HUES6 (cell line): ENCODE results near the gene TCF21.

Experiments
- H3K27ac ChIP-seq: 2 replicates; pipeline ENCODE4 v1.7.0; 2013; ENCODE audit warnings: low read depth, mild to moderate bottlenecking, low read length, inconsistent platforms
- H3K27me3 ChIP-seq: 2 replicates; pipeline ENCODE4 v1.6.1; 2013; ENCODE audit warnings: low read length; ENCODE audit not compliant: control insufficient read depth, insufficient read depth
- H3K36me3 ChIP-seq: 2 replicates; pipeline ENCODE4 v1.6.1; 2013; ENCODE audit warnings: low read length; ENCODE audit not compliant: control insufficient read depth, insufficient read depth
- H3K4me1 ChIP-seq: 2 replicates; pipeline ENCODE4 v1.6.1; 2013; ENCODE audit warnings: low read length; ENCODE audit not compliant: control insufficient read depth, insufficient read depth
- H3K4me3 ChIP-seq: 2 replicates; pipeline ENCODE4 v1.5.1; 2013; ENCODE audit warnings: low read depth, low read length
- H3K9ac ChIP-seq: one replicate; pipeline ENCODE4 v1.6.1; 2013; ENCODE audit warnings: mild to moderate bottlenecking, low read length
- H3K9me3 ChIP-seq: 2 replicates; pipeline ENCODE4 v1.6.1; 2013; ENCODE audit warnings: low read depth, low read length; ENCODE audit not compliant: control insufficient read depth, insufficient read depth

Gene TCF21

DNA sequence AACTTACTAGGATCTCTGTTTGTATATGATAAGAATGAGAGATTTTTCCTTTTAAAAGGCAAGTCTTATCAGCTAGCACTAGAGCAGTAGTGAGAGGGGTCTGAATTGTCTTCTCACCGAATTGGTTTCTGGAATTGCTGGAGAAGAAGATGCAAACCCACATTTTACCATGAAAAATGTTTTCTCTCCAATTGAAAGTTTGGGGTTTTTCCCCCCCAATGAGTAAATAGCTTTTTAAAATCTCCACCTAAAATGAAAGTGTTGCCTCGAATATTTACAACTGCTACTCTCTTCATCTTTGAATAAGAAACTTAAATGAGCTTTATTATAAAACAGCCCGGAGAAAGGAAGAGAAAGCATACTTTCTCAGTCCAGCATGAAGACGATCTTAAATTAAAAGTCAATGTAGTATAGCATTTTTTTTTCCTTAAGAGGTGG lies 1.8 kb downstream of the TCF21 start:
- peaks cover 30% of the 10 kb centered on the region for H3K4me1 ChIP-seq
- H3K27ac ChIP-seq, result no peak overlapping the region
- peak overlapping the region; percentile 59 for H3K4me3 ChIP-seq
- no peaks in the 10 kb centered on the region for H3K36me3 ChIP-seq
- H3K9ac ChIP-seq, result no peak overlapping the region
- peaks cover 99% of the 10 kb centered on the region for H3K27me3 ChIP-seq
- no peaks in the 10 kb centered on the region for H3K9me3 ChIP-seq

- Histone ChIP-seq H3K4me3 (peak overlapping the region; percentile 59), H3K27ac (no peak overlapping the region), H3K36me3 (no peaks in the 10 kb centered on the region), H3K4me1 (peaks cover 35% of the 10 kb centered on the region), H3K27me3 (peaks cover 100% of the 10 kb centered on the region), H3K9me3 (no peaks in the 10 kb centered on the region), H3K9ac (peak overlapping the region; percentile 42)
Observed at GRCh38 chr6:133891149-133891926, 2.4 kb downstream of the TCF21 start.

GRCh38 chr6:133891927-133892812 lies 3.3 kb downstream of the TCF21 start:
- Histone ChIP-seq H3K9me3 (no peaks in the 10 kb centered on the region), H3K9ac (no peak overlapping the region), H3K36me3 (no peaks in the 10 kb centered on the region), H3K27ac (no peak overlapping the region), H3K4me1 (peaks cover 36% of the 10 kb centered on the region), H3K4me3 (peak overlapping the region; percentile 59), H3K27me3 (peaks cover 100% of the 10 kb centered on the region)

GRCh38 chr6:133892813-133893691 lies 4.1 kb downstream of the TCF21 start:
- H3K36me3 ChIP-seq, result no peaks in the 10 kb centered on the region
- no peaks in the 10 kb centered on the region for H3K9me3 ChIP-seq
- no peak overlapping the region for H3K27ac ChIP-seq
- peak overlapping the region; percentile 36 for H3K4me3 ChIP-seq
- peaks cover 100% of the 10 kb centered on the region for H3K27me3 ChIP-seq
- H3K4me1 ChIP-seq, result peaks cover 35% of the 10 kb centered on the region
- no peak overlapping the region for H3K9ac ChIP-seq

DNA sequence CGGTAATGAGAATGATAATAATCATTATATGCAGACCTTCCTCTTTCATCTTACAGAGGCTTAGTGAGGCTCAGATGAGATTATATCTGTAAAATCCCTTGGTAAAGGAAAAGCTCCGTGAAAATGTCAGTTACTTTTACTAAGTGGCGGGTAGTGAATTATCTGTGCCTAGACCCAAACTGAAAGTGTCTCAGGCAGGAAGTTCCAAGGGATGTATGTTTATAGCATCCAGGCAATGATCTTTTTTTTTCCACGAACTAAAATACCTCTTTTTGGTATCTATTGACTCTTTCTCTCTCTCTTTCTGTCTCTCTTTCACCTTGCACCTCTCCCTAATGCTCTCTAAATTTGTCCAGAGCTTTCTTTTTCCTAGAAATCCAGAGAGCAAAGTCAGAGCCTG lies 5.0 kb downstream of the TCF21 start:
- no peak overlapping the region for H3K27ac ChIP-seq
- H3K9me3 ChIP-seq, result no peaks in the 10 kb centered on the region
- H3K36me3 ChIP-seq, result no peaks in the 10 kb centered on the region
- no peak overlapping the region for H3K9ac ChIP-seq
- H3K27me3 ChIP-seq, result peaks cover 100% of the 10 kb centered on the region
- H3K4me3 ChIP-seq, result no peak overlapping the region
- peaks cover 27% of the 10 kb centered on the region for H3K4me1 ChIP-seq

- no peaks in the 10 kb centered on the region for H3K36me3 ChIP-seq
- H3K4me1 ChIP-seq, result peaks cover 27% of the 10 kb centered on the region
- H3K9ac ChIP-seq, result no peak overlapping the region
- no peak overlapping the region for H3K27ac ChIP-seq
- no peaks in the 10 kb centered on the region for H3K9me3 ChIP-seq
- H3K4me3 ChIP-seq, result no peak overlapping the region
- H3K27me3 ChIP-seq, result peaks cover 97% of the 10 kb centered on the region
Observed at GRCh38 chr6:133894369-133894768, 5.5 kb downstream of the TCF21 start.

GRCh38 chr6:133894795-133895358 lies 6.0 kb downstream of the TCF21 start:
- H3K9me3 ChIP-seq, result no peaks in the 10 kb centered on the region
- H3K4me1 ChIP-seq, result peaks cover 27% of the 10 kb centered on the region
- H3K27ac ChIP-seq, result no peak overlapping the region
- no peak overlapping the region for H3K9ac ChIP-seq
- H3K27me3 ChIP-seq, result peaks cover 92% of the 10 kb centered on the region
- H3K36me3 ChIP-seq, result no peaks in the 10 kb centered on the region
- H3K4me3 ChIP-seq, result no peak overlapping the region

DNA sequence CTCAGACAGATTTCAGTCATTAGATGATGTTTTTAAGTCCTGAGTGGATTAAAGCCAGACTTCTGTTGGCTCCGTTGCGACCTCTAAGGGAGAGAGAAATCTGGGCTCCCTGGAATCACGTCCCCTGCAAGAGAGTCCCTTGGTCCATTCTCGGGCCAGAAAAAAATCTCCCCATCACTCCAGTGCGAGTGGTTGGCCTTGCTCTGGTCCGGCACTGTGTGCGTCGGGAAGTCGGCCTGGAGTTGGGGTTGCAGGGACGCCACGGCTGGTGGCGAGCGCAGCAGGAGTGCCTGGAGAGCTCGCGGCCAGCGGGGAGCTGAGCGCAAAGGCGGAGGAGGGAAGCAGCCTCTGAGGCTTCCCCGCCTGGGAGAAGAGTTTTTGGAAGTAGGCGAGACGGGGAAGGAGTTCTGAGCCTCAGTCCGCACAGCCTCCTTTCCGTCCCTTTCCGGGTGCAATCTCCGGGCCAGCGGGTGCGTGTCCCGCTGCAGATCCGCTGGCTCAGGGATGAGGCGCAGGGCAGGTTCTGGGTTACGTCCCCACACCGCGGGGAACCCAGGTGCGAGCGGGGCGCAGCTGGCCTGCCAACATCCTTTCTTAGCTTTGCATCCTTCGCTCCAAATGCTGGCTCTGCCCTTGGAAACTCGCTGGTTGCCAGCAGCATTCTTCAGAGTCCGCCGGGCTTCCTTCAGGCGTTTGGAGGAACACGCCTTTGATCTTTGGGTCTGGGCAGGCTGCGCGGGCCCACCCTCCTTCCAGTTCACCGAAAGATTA lies 6.8 kb downstream of the TCF21 start:
- H3K9ac ChIP-seq, result no peak overlapping the region
- peaks cover 83% of the 10 kb centered on the region for H3K27me3 ChIP-seq
- H3K4me1 ChIP-seq, result peaks cover 22% of the 10 kb centered on the region
- no peak overlapping the region for H3K27ac ChIP-seq
- H3K36me3 ChIP-seq, result no peaks in the 10 kb centered on the region
- H3K4me3 ChIP-seq, result peak overlapping the region; percentile 66
- no peaks in the 10 kb centered on the region for H3K9me3 ChIP-seq

GRCh38 chr6:133896344-133896721 lies 7.4 kb downstream of the TCF21 start:
- peaks cover 77% of the 10 kb centered on the region for H3K27me3 ChIP-seq
- H3K36me3 ChIP-seq, result no peaks in the 10 kb centered on the region
- H3K9me3 ChIP-seq, result no peaks in the 10 kb centered on the region
- peaks cover 16% of the 10 kb centered on the region for H3K4me1 ChIP-seq
- no peak overlapping the region for H3K27ac ChIP-seq
- H3K4me3 ChIP-seq, result peak overlapping the region; percentile 66
- H3K9ac ChIP-seq, result no peak overlapping the region

GRCh38 chr6:133898263-133898662 lies 9.3 kb downstream of the TCF21 start:
- Histone ChIP-seq H3K9ac (no peak overlapping the region), H3K27me3 (peaks cover 58% of the 10 kb centered on the region), H3K9me3 (no peaks in the 10 kb centered on the region), H3K4me3 (no peak overlapping the region), H3K4me1 (peaks cover 11% of the 10 kb centered on the region; the same call in 1 of the 2 replicates), H3K27ac (no peak overlapping the region), H3K36me3 (no peaks in the 10 kb centered on the region)
